RWPE1 (cell line): ENCODE data around the gene EIF2AK3.

Experiments
- CTCF ChIA-PET: fragments of 350-600 bp; sonication (Branson Sonifier 250); formaldehyde crosslinking; extraction: SDS; loops from one replicate; lab custom pipeline; 2021; lab: Yijun Ruan, JAX
- POLR2A ChIA-PET: fragments of 400-600 bp; formaldehyde crosslinking; extraction: SDS; loops from one replicate; lab custom pipeline; 2020; ENCODE audit warnings: antibody characterized with exemption; ENCODE audit not compliant: low non-redundant PET; lab: Yijun Ruan, JAX
- DNase-seq: peaks from one replicate; pipeline ENCODE4 v3.0.0; 2012; ENCODE audit warnings: low spot score
- H3K27ac ChIP-seq: fragments of 450-650 bp; 2 replicates; pipeline ENCODE4 v1.5.1; 2017
- CTCF ChIP-seq: fragments of 450-650 bp; conservative IDR thresholded peaks from 2 replicates; pipeline ENCODE4 v1.5.1; 2017; ENCODE audit warnings: low read depth, mild to moderate bottlenecking

The EIF2AK3 gene

GRCh38 chr2:88607416-88607815 lies 19.8 kb downstream of the EIF2AK3 start:
- TF ChIP-seq CTCF = no peak
- CTCF ChIA-PET = no interaction called here
- H3K27ac ChIP-seq = no peak overlapping the region
- DNase-seq = no peak
- POLR2A ChIA-PET = no interaction called here

GRCh38 chr2:88606371-88607030 lies 20.8 kb downstream of the EIF2AK3 start:
- CTCF ChIA-PET = interaction anchor here (2.7 kb wide), 1 partner anchor 63 kb away, joined by 14 read pairs; no protein-coding TSS in a partner anchor
- POLR2A ChIA-PET = no interaction called here
- H3K27ac ChIP-seq = no peak overlapping the region
- no peak for DNase-seq
- no peak for TF ChIP-seq CTCF

GRCh38 chr2:88603146-88603545 lies 24.1 kb downstream of the EIF2AK3 start:
- CTCF ChIA-PET = no interaction called here
- DNase-seq = no peak
- H3K27ac ChIP-seq = no peak overlapping the region
- no peak for TF ChIP-seq CTCF
- POLR2A ChIA-PET = no interaction called here

GRCh38 chr2:88602022-88602421 lies 25.2 kb downstream of the EIF2AK3 start:
- no peak for DNase-seq
- TF ChIP-seq CTCF = no peak
- ChIA-PET CTCF (no interaction called here), POLR2A (no interaction called here)
- H3K27ac ChIP-seq = no peak overlapping the region

GRCh38 chr2:88601286-88601685 lies 26.0 kb downstream of the EIF2AK3 start:
- no peak for DNase-seq
- no peak overlapping the region for H3K27ac ChIP-seq
- ChIA-PET CTCF (no interaction called here), POLR2A (no interaction called here)
- no peak for TF ChIP-seq CTCF

- CTCF ChIA-PET = interaction anchor here (0.5 to 1.0 kb wide), 2 partner anchors 70 to 72 kb away, joined by 3 to 4 read pairs; no protein-coding TSS in a partner anchor
- peak; percentile 93 for DNase-seq
- TF ChIP-seq CTCF = no peak
- POLR2A ChIA-PET = no interaction called here
- H3K27ac ChIP-seq = no peak overlapping the region
Measured at GRCh38 chr2:88600038-88600465, 27.2 kb downstream of the EIF2AK3 start.
